Measurements from ENCODE around the gene DHX16. TPM values are rescaled to one million over a fixed set of nuclear protein-coding genes. Genes with fewer than 3 reads are reported as not detected.
A peak's percentile ranks its signal among the peaks of the same experiment; 100 is the strongest.
"Not testable (repeated sequence)": the region's sequence is repeated elsewhere in the genome, so short reads cannot be mapped to it uniquely, and the experiment has no call there.

Gene DHX16
- total RNA-seq, 1 donor from 2014 or later: 52.0 TPM

- Mint-ChIP-seq H3K27me3 (ENCODE audit: insufficient read depth) (no peaks in the 10 kb centered on the region), H3K4me3 (peak overlapping the region; percentile 94), H3K4me1 (ENCODE audit: low read depth) (peaks cover 35% of the 10 kb centered on the region), H3K9me3 (no peaks in the 10 kb centered on the region), H3K27ac (peak overlapping the region; percentile 92), H3K36me3 (ENCODE audit: low read depth) (peaks cover 66% of the 10 kb centered on the region)
- intact Hi-C loops (cut with micrococcal nuclease): loop anchor here (1.0 to 10.0 kb wide), 10 partner anchors 8 to 810 kb away; partner anchors contain the start of genes DHX16, MDC1, MRPS18B and NRM
- DNase-seq (ENCODE audit: low spot score): peak; percentile 86
Observed at GRCh38 chr6:30682143-30683117, 9.6 kb upstream of the DHX16 start.

- Mint-ChIP-seq H3K36me3 (ENCODE audit: low read depth) (peaks cover 70% of the 10 kb centered on the region), H3K27me3 (ENCODE audit: insufficient read depth) (no peaks in the 10 kb centered on the region), H3K9me3 (no peaks in the 10 kb centered on the region), H3K4me3 (peak overlapping the region; percentile 94), H3K4me1 (ENCODE audit: low read depth) (peaks cover 35% of the 10 kb centered on the region), H3K27ac (peak overlapping the region; percentile 92)
- intact Hi-C loops (cut with micrococcal nuclease): loop anchor here (1.0 to 10.0 kb wide), 10 partner anchors 8 to 811 kb away; partner anchors contain the start of genes DHX16, MDC1, MRPS18B and NRM
- no peak for DNase-seq (ENCODE audit: low spot score)
Observed at GRCh38 chr6:30681766-30682142, 8.9 kb upstream of the DHX16 start.

DNA sequence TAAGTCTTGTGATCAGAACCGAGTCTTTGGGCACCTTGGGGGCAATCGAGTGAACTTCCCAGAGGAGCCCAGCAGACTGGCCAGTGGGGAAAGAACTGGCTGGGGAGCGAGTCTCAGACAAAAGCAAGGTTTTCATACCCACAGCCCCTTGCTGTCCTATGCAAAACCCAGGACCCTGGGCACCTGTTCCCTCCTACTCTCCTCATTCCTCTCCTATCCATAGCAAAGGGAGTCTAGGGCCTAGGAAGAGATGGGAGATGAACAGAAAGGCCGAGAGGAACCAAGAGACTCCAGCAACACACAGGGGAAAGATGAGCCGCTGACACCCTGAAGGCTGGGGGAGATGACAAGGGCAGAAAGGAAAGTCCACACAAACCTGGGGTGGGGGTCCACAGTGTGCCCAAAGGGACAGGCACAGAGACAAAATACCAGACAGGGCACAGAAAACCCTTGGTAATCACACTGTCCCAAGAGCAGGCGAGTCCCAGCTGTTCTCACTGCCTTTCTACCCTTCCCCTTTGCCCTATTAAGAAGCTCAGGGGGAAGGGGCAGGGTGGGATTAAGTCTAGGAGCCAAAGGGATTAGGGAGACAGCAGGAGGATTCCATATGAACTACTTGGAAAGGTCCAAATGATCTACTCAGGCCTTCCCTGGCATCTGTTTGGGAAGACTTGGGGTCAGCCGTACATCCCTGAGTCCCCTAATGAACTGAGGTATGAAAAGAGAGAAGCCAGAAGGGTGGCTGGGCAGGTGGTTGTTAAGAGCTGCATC lies 7.1 kb upstream of the DHX16 start:
- intact Hi-C loops (cut with micrococcal nuclease): loop anchor here (1.0 to 10.0 kb wide), 8 partner anchors 11 to 812 kb away; partner anchors contain the start of genes POLR1H, PPP1R11 and TRIM39
- H3K36me3 Mint-ChIP-seq (ENCODE audit: low read depth): peaks cover 70% of the 10 kb centered on the region
- peak overlapping the region; percentile 72 for H3K27ac Mint-ChIP-seq
- H3K27me3 Mint-ChIP-seq (ENCODE audit: insufficient read depth): no peaks in the 10 kb centered on the region
- H3K4me3 Mint-ChIP-seq: peak overlapping the region; percentile 94
- DNase-seq (ENCODE audit: low spot score): no peak
- no peaks in the 10 kb centered on the region for H3K9me3 Mint-ChIP-seq
- H3K4me1 Mint-ChIP-seq (ENCODE audit: low read depth): peaks cover 28% of the 10 kb centered on the region

DNA sequence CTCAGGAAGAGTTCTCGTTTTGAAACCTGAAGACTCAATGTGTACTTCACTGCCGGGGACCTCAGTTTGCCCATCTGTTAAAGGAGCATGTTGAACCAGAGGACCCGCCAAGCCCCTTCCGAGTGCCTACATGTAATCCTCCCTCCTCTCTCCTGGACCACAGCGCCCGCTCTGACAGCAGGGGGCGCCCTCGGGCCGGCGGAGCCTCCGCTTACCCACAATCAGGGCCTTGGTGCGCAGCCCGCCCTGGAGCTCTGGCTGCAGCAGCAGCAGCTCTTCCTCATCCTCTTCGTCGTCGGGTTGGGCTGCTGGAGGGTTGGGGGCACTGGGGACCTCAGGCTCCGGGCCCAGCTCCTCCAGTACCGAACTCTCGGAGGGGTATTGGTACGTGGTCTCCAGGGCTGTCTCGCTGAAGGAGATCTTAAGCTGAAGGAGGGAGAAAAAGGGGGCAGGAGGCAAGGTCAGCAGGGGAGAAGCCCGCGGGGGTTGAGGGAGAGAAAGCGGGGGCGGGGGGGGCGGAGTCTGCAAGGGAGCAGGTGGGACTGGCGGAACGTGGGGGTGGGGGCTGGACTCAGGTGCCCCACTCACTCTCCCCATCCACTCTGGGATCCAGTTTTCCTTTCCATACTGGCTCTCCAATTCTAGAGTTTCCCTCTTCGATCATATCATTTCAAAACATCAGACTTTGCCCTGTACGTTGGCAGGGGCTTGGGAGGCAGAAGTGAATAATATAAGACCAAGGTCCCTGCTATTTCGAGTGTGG lies 6.3 kb upstream of the DHX16 start:
- Mint-ChIP-seq H3K27me3 (ENCODE audit: insufficient read depth) (no peaks in the 10 kb centered on the region), H3K4me1 (ENCODE audit: low read depth) (peaks cover 26% of the 10 kb centered on the region), H3K36me3 (ENCODE audit: low read depth) (peaks cover 64% of the 10 kb centered on the region), H3K4me3 (peak overlapping the region; percentile 94), H3K27ac (peak overlapping the region; percentile 90), H3K9me3 (no peaks in the 10 kb centered on the region)
- intact Hi-C loops (cut with micrococcal nuclease): loop anchor here (1.0 kb wide), 5 partner anchors 12 to 408 kb away; no protein-coding TSS in a partner anchor
- DNase-seq (ENCODE audit: low spot score): peak; percentile 85

DNA sequence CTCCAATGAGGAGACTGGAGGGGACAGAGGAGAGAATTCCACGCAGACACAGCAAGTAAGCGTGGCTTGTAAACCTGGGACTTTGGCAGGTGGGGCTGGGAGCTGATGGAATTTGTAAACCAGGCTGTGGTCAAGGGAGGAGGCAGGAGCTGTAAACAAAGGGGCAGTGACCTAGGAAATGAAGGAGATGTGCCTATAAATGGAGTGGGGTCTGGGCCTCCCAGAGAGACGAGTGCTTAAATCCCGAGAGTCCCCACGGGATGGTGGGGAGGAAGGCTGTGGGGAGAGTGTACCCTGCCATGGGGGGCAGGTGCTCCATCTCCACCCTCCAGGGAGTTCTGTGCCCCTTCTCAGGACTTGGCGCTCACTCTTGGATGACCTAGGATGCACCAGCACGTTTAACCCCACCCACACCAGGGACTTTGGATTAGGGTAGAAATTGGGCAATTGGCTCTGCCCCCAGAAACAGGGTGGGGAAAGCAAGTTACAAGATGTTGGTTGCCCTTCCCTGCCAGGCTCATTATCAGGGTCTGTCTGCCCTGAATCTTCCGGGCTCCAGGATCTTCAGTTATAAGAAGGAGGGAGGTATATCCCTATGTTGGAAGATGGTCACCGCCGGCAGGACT lies 4.0 kb upstream of the DHX16 start:
- Mint-ChIP-seq H3K27me3 (ENCODE audit: insufficient read depth) (no peaks in the 10 kb centered on the region), H3K9me3 (no peaks in the 10 kb centered on the region), H3K4me1 (ENCODE audit: low read depth) (peaks cover 37% of the 10 kb centered on the region), H3K4me3 (peak overlapping the region; percentile 20), H3K36me3 (ENCODE audit: low read depth) (peaks cover 46% of the 10 kb centered on the region), H3K27ac (no peak overlapping the region)
- no peak for DNase-seq (ENCODE audit: low spot score)
- intact Hi-C loops (cut with micrococcal nuclease): no loop called here

DNA sequence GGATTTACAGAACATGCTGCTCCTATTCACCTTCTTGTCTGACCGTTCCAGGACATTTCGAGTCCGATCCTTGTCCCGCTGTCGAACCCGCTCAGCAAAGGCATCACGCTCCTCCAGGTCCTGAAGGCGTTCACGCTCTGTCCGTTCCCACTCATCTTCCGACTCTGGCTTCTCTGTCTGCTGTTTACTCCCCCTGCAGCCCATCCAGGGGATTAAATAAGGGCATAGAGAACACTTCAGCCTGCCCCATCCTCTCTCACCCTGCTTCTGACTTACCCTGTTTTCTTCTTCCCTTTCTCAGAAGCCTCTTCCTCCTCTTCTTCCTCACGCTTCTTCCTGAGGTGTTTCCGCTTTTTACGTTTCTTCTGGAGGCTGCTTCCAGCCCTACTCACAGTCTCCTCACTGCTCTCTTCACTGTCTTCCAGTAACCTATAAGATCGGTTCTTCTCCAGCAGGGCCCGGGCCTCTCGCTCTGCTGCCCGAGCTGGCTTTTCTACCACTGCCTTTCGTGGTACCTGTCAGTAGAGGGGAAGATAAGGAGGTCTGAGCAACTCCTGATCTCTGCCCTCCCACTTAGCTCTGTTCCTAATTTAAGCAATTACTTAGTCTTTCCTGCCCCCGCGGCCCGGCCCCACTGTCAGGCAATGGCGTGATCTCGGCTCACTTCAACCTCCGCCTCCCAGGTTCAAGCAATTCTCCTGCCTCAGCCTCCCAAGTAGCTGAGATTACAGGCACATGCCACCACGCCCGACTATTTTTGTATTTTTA lies 1.9 kb downstream of the DHX16 start:
- no peaks in the 10 kb centered on the region for H3K9me3 Mint-ChIP-seq
- intact Hi-C loops (cut with micrococcal nuclease): loop anchor here (5.0 kb wide), 3 partner anchors 189 to 324 kb away; partner anchors contain the start of genes GTF2H4 and RPP21
- peak overlapping the region; percentile 25 for H3K27ac Mint-ChIP-seq
- peaks cover 38% of the 10 kb centered on the region for H3K4me1 Mint-ChIP-seq (ENCODE audit: low read depth)
- H3K4me3 Mint-ChIP-seq: peak overlapping the region; percentile 87
- peaks cover 24% of the 10 kb centered on the region for H3K36me3 Mint-ChIP-seq (ENCODE audit: low read depth)
- H3K27me3 Mint-ChIP-seq (ENCODE audit: insufficient read depth): no peaks in the 10 kb centered on the region
- DNase-seq (ENCODE audit: low spot score): no peak

- H3K27me3 Mint-ChIP-seq (ENCODE audit: insufficient read depth); H3K9me3 Mint-ChIP-seq; intact Hi-C loops (cut with micrococcal nuclease); H3K27ac Mint-ChIP-seq; H3K4me3 Mint-ChIP-seq; DNase-seq (ENCODE audit: low spot score): not testable (repeated sequence)
- H3K4me1 Mint-ChIP-seq (ENCODE audit: low read depth): peaks cover 26% of the 10 kb centered on the region
- H3K36me3 Mint-ChIP-seq (ENCODE audit: low read depth): peaks cover 46% of the 10 kb centered on the region
Observed at GRCh38 chr6:30666300-30666699, 6.5 kb downstream of the DHX16 start.

DNA sequence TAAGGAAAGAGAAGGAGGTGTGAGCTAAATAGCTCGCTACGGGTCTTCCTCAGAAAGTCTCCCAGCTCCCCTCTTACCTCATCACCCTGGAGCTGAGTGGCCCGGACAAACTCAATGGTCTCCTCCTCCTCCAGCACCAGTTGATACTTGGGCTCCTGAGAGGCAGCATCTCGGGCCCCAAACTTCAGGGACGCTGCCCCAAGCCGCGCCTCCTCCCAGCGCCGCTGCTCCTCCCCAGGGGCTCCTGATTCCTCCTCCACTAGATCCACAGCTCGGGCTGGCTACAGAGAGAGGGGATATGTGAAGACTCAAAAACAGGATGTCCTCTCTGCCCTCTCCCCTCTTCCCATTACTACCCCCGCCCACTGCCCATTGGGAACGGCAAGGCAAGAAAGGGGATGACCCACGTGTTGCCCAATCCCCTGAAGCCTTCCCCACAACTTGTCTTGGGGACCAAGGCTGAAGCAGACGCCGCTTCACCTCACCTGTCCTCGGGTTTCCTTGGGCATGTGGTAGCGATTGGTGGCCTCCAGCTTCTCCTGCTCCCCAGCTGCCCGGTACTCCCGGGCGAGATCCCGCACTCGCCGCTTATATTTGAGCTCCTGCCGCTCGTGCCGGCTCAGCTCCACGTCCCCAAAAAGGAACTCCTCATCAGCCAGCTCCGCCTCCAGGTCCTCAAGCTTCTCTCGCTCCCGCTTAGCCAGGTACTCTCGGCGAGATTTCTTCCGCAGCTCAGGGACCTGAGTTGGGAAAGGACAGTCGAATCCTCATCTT lies 7.6 kb downstream of the DHX16 start:
- Mint-ChIP-seq H3K27me3 (ENCODE audit: insufficient read depth) (no peaks in the 10 kb centered on the region), H3K4me1 (ENCODE audit: low read depth) (peaks cover 16% of the 10 kb centered on the region), H3K27ac (peak overlapping the region; percentile 31), H3K36me3 (ENCODE audit: low read depth) (peaks cover 41% of the 10 kb centered on the region), H3K9me3 (no peaks in the 10 kb centered on the region), H3K4me3 (no peak overlapping the region)
- intact Hi-C loops (cut with micrococcal nuclease): no loop called here
- DNase-seq (ENCODE audit: low spot score): no peak

GRCh38 chr6:30657922-30658321 lies 14.9 kb downstream of the DHX16 start:
- DNase-seq (ENCODE audit: low spot score); H3K9me3 Mint-ChIP-seq; H3K4me3 Mint-ChIP-seq; intact Hi-C loops (cut with micrococcal nuclease); H3K27me3 Mint-ChIP-seq (ENCODE audit: insufficient read depth): not testable (repeated sequence)
- Mint-ChIP-seq H3K36me3 (ENCODE audit: low read depth) (peaks cover 66% of the 10 kb centered on the region), H3K4me1 (ENCODE audit: low read depth) (peaks cover 10% of the 10 kb centered on the region), H3K27ac (peak overlapping the region; percentile 9)

GRCh38 chr6:30657454-30657853 lies 15.4 kb downstream of the DHX16 start:
- H3K27ac Mint-ChIP-seq: peak overlapping the region; percentile 9
- peaks cover 10% of the 10 kb centered on the region for H3K4me1 Mint-ChIP-seq (ENCODE audit: low read depth)
- H3K27me3 Mint-ChIP-seq (ENCODE audit: insufficient read depth): no peaks in the 10 kb centered on the region
- no peaks in the 10 kb centered on the region for H3K9me3 Mint-ChIP-seq
- H3K36me3 Mint-ChIP-seq (ENCODE audit: low read depth): peaks cover 61% of the 10 kb centered on the region
- intact Hi-C loops (cut with micrococcal nuclease): no loop called here
- no peak for DNase-seq (ENCODE audit: low spot score)
- H3K4me3 Mint-ChIP-seq: no peak overlapping the region

GRCh38 chr6:30656513-30656912 lies 16.3 kb downstream of the DHX16 start:
- DNase-seq (ENCODE audit: low spot score): no peak
- Mint-ChIP-seq H3K36me3 (ENCODE audit: low read depth) (peaks cover 59% of the 10 kb centered on the region), H3K4me3 (no peak overlapping the region), H3K4me1 (ENCODE audit: low read depth) (peaks cover 10% of the 10 kb centered on the region), H3K9me3 (no peaks in the 10 kb centered on the region), H3K27ac (no peak overlapping the region), H3K27me3 (ENCODE audit: insufficient read depth) (no peaks in the 10 kb centered on the region)
- intact Hi-C loops (cut with micrococcal nuclease): no loop called here

Measured in activated T-helper 1 cell treated with anti-CD3 and anti-CD28 coated beads, Interleukin-12 subunit alpha, Interleukin-12 subunit beta, Interleukin-2, Interleukin-4 antibody, amounts not matched to agents 30 ng/mL and 10 ng/mL and 1 ng/mL, durations not matched to agents 14 hours and 24 hours and 36 hours (primary cell).